T-cell (primary cell): ENCODE measurements around the gene PPP1CB. TPM values are rescaled to one million over a fixed set of nuclear protein-coding genes. Genes with fewer than 3 reads are reported as not detected.
A peak's percentile ranks its signal among the peaks of the same experiment; 100 is the strongest.

Source experiments
- ATAC-seq, 4 experiments: fragments of 200-7000 bp in 3 of 4; fragments of 150-1000 bp in 1 of 4; cut with Tn5 transposase; replicated peaks in 1 of 4; 1 replicate in 3 of 4; 2 replicates in 1 of 4; pipeline ENCODE4 v1.10.0; 2021; ENCODE audit warnings: moderate library complexity in 3 of 4, mild to moderate bottlenecking in 2 of 4, moderate number of reproducible peaks in 1 of 4
- CTCF ChIA-PET, 2 donors: fragments of 300-600 bp; sonication (Branson Sonifier 250); formaldehyde crosslinking; loops; one replicate each; lab custom pipeline; 2022; ENCODE audit warnings: antibody characterized with exemption in 2 of 2; lab: Charles Lee
- POLR2A ChIA-PET, 2 donors: fragments of 300-600 bp; sonication (Branson Sonifier 250); formaldehyde crosslinking; loops; one replicate each; lab custom pipeline; 2022; ENCODE audit warnings: antibody characterized with exemption in 2 of 2; lab: Charles Lee
- DNase-seq, 35 experiments: peaks; one replicate each; pipeline versions ENCODE4 v3.0.0 to v3.0.0-alpha.2; 2013 to 2023
- H3K27ac ChIP-seq: one replicate; pipeline ENCODE4 v1.5.1; 2013; ENCODE audit warnings: low read length
- H3K27me3 ChIP-seq, 2 experiments: replicated peaks in 1 of 2; 1 replicate in 1 of 2; 2 replicates in 1 of 2; pipeline versions ENCODE4 v1.6.1 to v1.7.0; 2013; ENCODE audit warnings: low read length in 1 of 2, mixed read lengths in 1 of 2; ENCODE audit not compliant: control insufficient read depth in 2 of 2, insufficient read depth in 2 of 2; ENCODE audit errors: extremely low read depth in 1 of 2
- H3K36me3 ChIP-seq, 2 donors: 1 replicate in 1 of 2; 2 replicates in 1 of 2; pipeline versions ENCODE4 v1.6.1 to v1.7.0; 2013; ENCODE audit warnings: low read length in 1 of 2; ENCODE audit not compliant: control insufficient read depth in 2 of 2, insufficient read depth in 1 of 2; ENCODE audit errors: extremely low read depth in 1 of 2
- H3K4me1 ChIP-seq, 2 experiments: 1 replicate in 1 of 2; 2 replicates in 1 of 2; pipeline versions ENCODE4 v1.6.1 to v1.7.0; 2013; ENCODE audit warnings: low read length in 2 of 2, mixed read lengths in 1 of 2; ENCODE audit not compliant: insufficient read depth in 2 of 2, control insufficient read depth in 1 of 2; ENCODE audit errors: extremely low read depth in 1 of 2
- H3K4me3 ChIP-seq, 2 donors: 1 replicate in 1 of 2; 2 replicates in 1 of 2; pipeline versions ENCODE4 v1.5.1 to v1.7.0; 2013; ENCODE audit warnings: mild to moderate bottlenecking in 2 of 2, low read length in 1 of 2, moderate library complexity in 1 of 2; ENCODE audit not compliant: control insufficient read depth in 1 of 2; ENCODE audit errors: extremely low read depth in 1 of 2
- H3K9me3 ChIP-seq: 2 replicates; pipeline ENCODE4 v1.7.0; 2013
- H3K27ac Mint-ChIP-seq, 2 donors: one replicate each; pipeline ENCODE4 v1.8.0; 2020 to 2021; ENCODE audit warnings: mild to moderate bottlenecking in 2 of 2, mixed read lengths in 2 of 2
- H3K27me3 Mint-ChIP-seq, 2 donors: one replicate each; pipeline ENCODE4 v1.8.0; 2021 to 2022; ENCODE audit warnings: mixed read lengths in 2 of 2
- H3K36me3 Mint-ChIP-seq: one replicate; pipeline ENCODE4 v1.8.0; 2021; ENCODE audit warnings: mixed read lengths
- H3K4me1 Mint-ChIP-seq, 3 donors: one replicate each; pipeline ENCODE4 v1.8.0; 2020 to 2022; ENCODE audit warnings: mixed read lengths in 3 of 3, mild to moderate bottlenecking in 1 of 3
- H3K4me3 Mint-ChIP-seq, 3 donors: one replicate each; pipeline ENCODE4 v1.8.0; 2020 to 2022; ENCODE audit warnings: mild to moderate bottlenecking in 3 of 3, mixed read lengths in 3 of 3, moderate library complexity in 3 of 3
- H3K9me3 Mint-ChIP-seq, 3 donors: one replicate each; pipeline ENCODE4 v1.8.0; 2020 to 2022; ENCODE audit warnings: mixed read lengths in 3 of 3
- WGBS: methylation state at CpG from one replicate; pipeline ENCODE4 v1.1.5; 2013; ENCODE audit warnings: missing lambda C conversion rate; ENCODE audit not compliant: insufficient coverage; 5-methylcytosine and 5-hydroxymethylcytosine counted together
- total RNA-seq, 35 experiments: library from RNA in 6 of 35; stranded (reverse) in 6 of 35; fragments of 120-200 nt in 1 of 35; gene quantifications; one replicate each; pipeline versions ENCODE4 v1.2.1 to v1.2.4 and lab custom pipeline; 2013 to 2026

Gene PPP1CB
- total RNA-seq, 5 donors from 2014 or later (not counting 1 experiment from before 2014, with no cell fraction given) = 182 to 233 (median 190) TPM

DNA sequence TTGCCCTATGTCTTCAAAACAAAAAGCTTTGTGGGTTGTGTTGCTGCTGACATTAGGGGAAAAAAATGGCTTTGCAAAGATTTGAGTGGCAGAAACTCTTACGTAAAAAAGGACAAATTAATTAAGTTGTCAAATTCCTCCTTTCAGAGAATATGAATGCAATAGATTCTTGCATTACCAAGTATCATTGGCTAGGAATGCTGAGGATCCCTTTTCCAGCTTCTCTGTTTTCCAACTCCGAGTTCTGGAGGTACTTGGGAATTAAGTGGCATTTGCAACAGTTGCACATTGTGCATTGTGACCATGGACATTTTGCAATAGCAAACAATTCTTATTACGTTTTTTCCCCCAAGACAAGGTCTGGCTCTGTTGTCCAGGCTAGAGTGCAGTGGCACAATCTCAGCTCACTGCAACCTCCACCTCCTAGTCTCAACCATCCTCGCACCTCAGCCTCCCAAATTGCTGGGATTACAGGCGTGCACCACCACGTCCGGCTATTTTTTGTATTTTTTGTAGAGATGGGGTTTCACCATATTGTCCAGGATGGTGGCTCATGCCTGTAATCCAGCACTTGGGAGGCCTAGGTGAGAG, 29.9 kb upstream of the PPP1CB start:
- Mint-ChIP-seq H3K36me3 (no peaks in the 10 kb centered on the region), H3K27ac (no peak overlapping the region), H3K4me1 (peaks cover 0 to 5% (median 3%) of the 10 kb centered on the region in 3 donors), H3K9me3 (no peaks in the 10 kb centered on the region), H3K4me3 (no peak overlapping the region), H3K27me3 (no peaks in the 10 kb centered on the region)
- no peak for ATAC-seq
- Histone ChIP-seq H3K4me1 (no peaks in the 10 kb centered on the region), H3K27me3 (peaks cover 0 to 6% of the 10 kb centered on the region in 2 experiments), H3K4me3 (no peak overlapping the region), H3K9me3 (no peaks in the 10 kb centered on the region), H3K36me3 (no peaks in the 10 kb centered on the region), H3K27ac (no peak overlapping the region)
- CTCF ChIA-PET = no interaction called here
- POLR2A ChIA-PET = no interaction called here
- 86% methylated on average over 1 of the region's 7 CpGs for WGBS
- DNase-seq = no peak

DNA sequence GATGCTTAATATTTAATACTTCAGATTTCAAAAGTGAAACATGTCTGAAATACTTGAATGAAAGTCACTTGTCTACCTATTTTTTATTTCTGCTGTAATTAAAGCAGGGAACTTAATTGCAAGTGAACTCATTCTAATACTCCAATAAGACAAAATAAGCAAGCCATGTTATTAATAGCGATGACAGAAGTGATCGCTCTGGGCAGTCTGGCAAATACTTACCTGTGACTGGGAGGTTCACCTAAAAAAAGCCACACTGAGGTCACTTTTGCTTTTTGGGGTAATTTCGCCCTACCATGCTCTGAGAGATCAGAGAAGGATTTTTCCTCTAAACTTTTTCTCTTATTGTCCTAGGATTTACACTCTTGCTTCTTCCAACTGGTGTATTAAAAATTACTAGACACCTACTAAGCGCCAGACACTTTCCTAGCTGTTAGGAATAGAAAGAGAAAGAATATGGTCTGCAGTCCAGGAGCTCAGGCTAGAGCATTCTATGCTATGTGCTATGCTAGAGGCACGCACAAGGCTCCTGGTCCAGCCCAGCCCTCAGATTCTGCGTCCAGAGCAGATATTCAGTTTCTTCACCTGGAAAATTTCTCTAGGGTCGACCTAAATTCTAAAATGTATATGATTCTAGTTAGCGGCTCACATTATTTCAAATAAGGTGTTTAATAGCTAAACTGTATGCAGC, 26.5 kb upstream of the PPP1CB start:
- Histone ChIP-seq H3K36me3 (no peaks in the 10 kb centered on the region), H3K27ac (no peak overlapping the region), H3K4me1 (no peaks in the 10 kb centered on the region), H3K27me3 (no peaks in the 10 kb centered on the region), H3K9me3 (no peaks in the 10 kb centered on the region), H3K4me3 (no peak overlapping the region)
- ATAC-seq (no peak), DNase-seq (no peak)
- WGBS = 100% methylated on average over 2 of the region's 8 CpGs
- H3K4me3 Mint-ChIP-seq = no peak overlapping the region
- peaks cover 0 to 3% (median 1%) of the 10 kb centered on the region in 3 donors for H3K4me1 Mint-ChIP-seq
- ChIA-PET CTCF (interaction anchor here in 1 of 2 donors (1.5 kb wide), 1 partner anchor 130 kb away, joined by 5 read pairs; no protein-coding TSS in a partner anchor), POLR2A (interaction anchor here in 1 of 2 donors (0.5 kb wide), 1 partner anchor 99 kb away, joined by 4 read pairs; no protein-coding TSS in a partner anchor)
- H3K27ac Mint-ChIP-seq = no peak overlapping the region
- no peaks in the 10 kb centered on the region for H3K36me3 Mint-ChIP-seq
- H3K27me3 Mint-ChIP-seq = no peaks in the 10 kb centered on the region
- H3K9me3 Mint-ChIP-seq = no peaks in the 10 kb centered on the region

DNA sequence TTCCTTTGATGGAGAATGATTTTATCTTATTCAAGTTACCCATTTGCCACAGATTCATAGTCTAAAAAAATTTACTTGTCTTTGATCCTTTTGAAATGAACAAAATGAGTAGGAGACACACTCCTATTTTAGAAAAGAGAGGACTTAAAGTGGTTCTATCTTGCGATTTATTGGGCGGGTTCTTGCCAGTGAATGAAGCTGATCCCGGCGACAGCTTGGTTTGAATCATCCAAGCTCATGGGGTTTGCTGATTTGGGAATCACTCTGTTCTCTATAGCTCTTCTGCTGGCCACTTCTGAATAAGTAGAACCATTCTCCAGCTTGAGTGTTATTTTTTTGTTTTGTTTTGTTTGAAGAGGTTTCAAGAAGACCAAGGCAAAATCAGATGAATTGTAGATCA, 25.5 kb upstream of the PPP1CB start:
- CTCF ChIA-PET = interaction anchor here (0.7 to 1.5 kb wide), 2 partner anchors 18 to 131 kb away, joined by 3 to 5 read pairs; no protein-coding TSS in a partner anchor
- no peaks in the 10 kb centered on the region for H3K27me3 ChIP-seq
- H3K4me3 Mint-ChIP-seq = no peak overlapping the region
- ATAC-seq (no peak), DNase-seq (no peak)
- no peaks in the 10 kb centered on the region for H3K36me3 ChIP-seq
- no peaks in the 10 kb centered on the region for H3K36me3 Mint-ChIP-seq
- no peaks in the 10 kb centered on the region for H3K4me1 ChIP-seq
- H3K27ac ChIP-seq = no peak overlapping the region
- no peaks in the 10 kb centered on the region for H3K9me3 Mint-ChIP-seq
- 93% methylated on average over 4 of the region's 4 CpGs for WGBS
- H3K27me3 Mint-ChIP-seq = no peaks in the 10 kb centered on the region
- H3K4me1 Mint-ChIP-seq = peaks cover 3 to 11% (median 10%) of the 10 kb centered on the region in 3 donors
- no peaks in the 10 kb centered on the region for H3K9me3 ChIP-seq
- POLR2A ChIA-PET = interaction anchor here (0.6 to 0.7 kb wide), 2 partner anchors 43 to 532 kb away, joined by 3 to 12 read pairs; no protein-coding TSS in a partner anchor
- H3K27ac Mint-ChIP-seq = no peak overlapping the region
- no peak overlapping the region for H3K4me3 ChIP-seq

DNA sequence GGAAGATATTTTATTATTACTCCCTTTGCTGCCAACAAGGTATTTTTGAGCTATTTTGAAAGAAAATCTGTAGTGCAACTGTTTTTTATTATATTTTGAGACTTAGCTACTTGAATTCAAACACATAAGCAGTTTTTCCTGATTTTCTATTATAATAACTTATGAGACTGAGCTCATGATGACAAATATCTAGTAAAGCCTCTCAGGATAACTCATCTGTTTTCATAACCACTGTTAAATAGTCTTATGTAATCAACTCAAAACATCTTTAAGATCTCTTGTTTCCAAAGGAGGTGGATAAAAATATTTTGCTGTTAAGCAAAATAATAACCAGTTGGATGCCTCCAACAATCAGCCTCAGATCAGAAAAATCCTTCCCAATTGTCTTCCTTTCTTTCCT, 21.9 kb upstream of the PPP1CB start:
- Mint-ChIP-seq H3K27me3 (no peaks in the 10 kb centered on the region), H3K4me3 (no peak overlapping the region), H3K9me3 (no peaks in the 10 kb centered on the region), H3K36me3 (no peaks in the 10 kb centered on the region), H3K27ac (no peak overlapping the region), H3K4me1 (peaks cover 5 to 13% (median 10%) of the 10 kb centered on the region in 3 donors)
- POLR2A ChIA-PET = no interaction called here
- ATAC-seq = no peak
- Histone ChIP-seq H3K4me1 (no peaks in the 10 kb centered on the region), H3K27me3 (peaks cover 0 to 2% of the 10 kb centered on the region in 2 experiments), H3K4me3 (no peak overlapping the region), H3K9me3 (no peaks in the 10 kb centered on the region), H3K27ac (no peak overlapping the region), H3K36me3 (no peaks in the 10 kb centered on the region)
- CTCF ChIA-PET = no interaction called here
- no peak for DNase-seq

DNA sequence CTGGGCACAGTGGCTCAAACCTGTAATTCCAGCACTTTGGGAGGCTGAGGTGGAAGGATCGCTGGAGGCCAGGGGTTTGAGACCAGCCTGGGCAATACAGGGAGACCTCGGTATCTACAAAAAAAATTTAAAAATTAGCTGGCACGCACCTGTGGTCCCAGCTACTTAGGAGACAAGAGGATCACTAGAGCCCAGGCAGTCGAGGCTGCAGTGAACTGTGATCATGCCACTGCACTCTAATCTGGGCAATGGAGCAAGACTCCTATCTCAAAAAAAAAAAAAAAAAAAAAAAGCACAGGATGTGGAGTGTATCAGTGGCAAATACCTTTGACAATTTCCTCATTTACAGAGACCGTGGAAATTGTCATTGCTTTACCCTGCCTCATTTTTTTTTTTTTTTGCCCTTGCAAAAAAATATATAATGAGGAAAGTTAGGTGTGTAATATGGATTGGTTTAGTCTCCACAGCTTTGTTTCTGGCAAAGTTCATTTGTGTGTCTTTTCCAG, 20.9 kb upstream of the PPP1CB start:
- 89% methylated on average over 2 of the region's 5 CpGs for WGBS
- Mint-ChIP-seq H3K27ac (no peak overlapping the region), H3K9me3 (no peaks in the 10 kb centered on the region), H3K4me3 (no peak overlapping the region), H3K36me3 (no peaks in the 10 kb centered on the region), H3K4me1 (peaks cover 5 to 13% (median 10%) of the 10 kb centered on the region in 3 donors), H3K27me3 (no peaks in the 10 kb centered on the region)
- ChIA-PET POLR2A (interaction anchor here (0.6 to 0.7 kb wide), 6 partner anchors 10 to 168 kb away, joined by 3 to 12 read pairs (median 6); partner anchors contain the start of gene PPP1CB (in 1 of the 2)), CTCF (interaction anchor here in 1 of 2 donors (0.6 to 0.9 kb wide), 2 partner anchors 133 to 136 kb away, joined by 5 to 12 read pairs; no protein-coding TSS in a partner anchor)
- ATAC-seq (peak in 1 of 4 experiments; percentile 52), DNase-seq (no peak)
- Histone ChIP-seq H3K27ac (no peak overlapping the region), H3K27me3 (peaks cover 0 to 2% of the 10 kb centered on the region in 2 experiments), H3K4me1 (no peaks in the 10 kb centered on the region), H3K36me3 (no peaks in the 10 kb centered on the region), H3K9me3 (no peaks in the 10 kb centered on the region), H3K4me3 (no peak overlapping the region)

DNA sequence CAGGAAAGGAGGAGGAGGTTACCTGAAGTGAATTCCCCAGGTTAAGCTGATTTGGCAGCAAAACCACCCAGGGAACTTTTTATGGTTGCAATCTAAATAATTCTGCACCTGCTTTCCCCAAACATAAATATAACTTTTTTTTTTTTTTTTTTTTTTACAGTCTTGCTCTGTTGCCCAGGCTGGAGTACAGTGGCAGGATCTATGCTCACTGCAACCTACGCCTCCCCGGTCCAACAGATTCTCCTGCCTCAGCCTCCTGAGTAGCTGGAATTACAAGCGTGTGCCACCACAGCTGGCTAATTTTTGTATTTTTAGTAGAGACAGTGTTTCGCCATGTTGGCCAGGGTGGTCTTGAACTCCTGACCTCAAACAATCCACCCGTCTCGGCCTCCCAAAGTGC, 16.1 kb upstream of the PPP1CB start:
- peaks cover 0 to 5% (median 4%) of the 10 kb centered on the region in 3 donors for H3K9me3 Mint-ChIP-seq
- no peak overlapping the region for H3K4me3 Mint-ChIP-seq
- no peaks in the 10 kb centered on the region for H3K36me3 ChIP-seq
- no peaks in the 10 kb centered on the region for H3K9me3 ChIP-seq
- ChIA-PET CTCF (no interaction called here), POLR2A (no interaction called here)
- H3K27me3 ChIP-seq = peaks cover 0 to 6% of the 10 kb centered on the region in 2 experiments
- DNase-seq = no peak
- no peak overlapping the region for H3K27ac ChIP-seq
- H3K4me3 ChIP-seq = no peak overlapping the region
- no peak overlapping the region for H3K27ac Mint-ChIP-seq
- no peaks in the 10 kb centered on the region for H3K4me1 ChIP-seq
- no CpG with 5 or more reads among the region's 6 CpGs for WGBS
- ATAC-seq = no peak
- peaks cover 1 to 4% of the 10 kb centered on the region in 2 donors for H3K27me3 Mint-ChIP-seq
- peaks cover 5% of the 10 kb centered on the region for H3K36me3 Mint-ChIP-seq
- peaks cover 2 to 9% (median 3%) of the 10 kb centered on the region in 3 donors for H3K4me1 Mint-ChIP-seq
